CD1c-positive myeloid dendritic cell (primary cell): ENCODE measurements around the gene NEMP2.
"Not testable (repeated sequence)": the region's sequence is repeated elsewhere in the genome, so short reads cannot be mapped to it uniquely, and the experiment has no call there.

ENCODE experiments used
- DNase-seq: peaks from one replicate; pipeline ENCODE4 v3.0.0-alpha.2; 2016; ENCODE audit errors: extremely low spot score

Gene NEMP2

DNA sequence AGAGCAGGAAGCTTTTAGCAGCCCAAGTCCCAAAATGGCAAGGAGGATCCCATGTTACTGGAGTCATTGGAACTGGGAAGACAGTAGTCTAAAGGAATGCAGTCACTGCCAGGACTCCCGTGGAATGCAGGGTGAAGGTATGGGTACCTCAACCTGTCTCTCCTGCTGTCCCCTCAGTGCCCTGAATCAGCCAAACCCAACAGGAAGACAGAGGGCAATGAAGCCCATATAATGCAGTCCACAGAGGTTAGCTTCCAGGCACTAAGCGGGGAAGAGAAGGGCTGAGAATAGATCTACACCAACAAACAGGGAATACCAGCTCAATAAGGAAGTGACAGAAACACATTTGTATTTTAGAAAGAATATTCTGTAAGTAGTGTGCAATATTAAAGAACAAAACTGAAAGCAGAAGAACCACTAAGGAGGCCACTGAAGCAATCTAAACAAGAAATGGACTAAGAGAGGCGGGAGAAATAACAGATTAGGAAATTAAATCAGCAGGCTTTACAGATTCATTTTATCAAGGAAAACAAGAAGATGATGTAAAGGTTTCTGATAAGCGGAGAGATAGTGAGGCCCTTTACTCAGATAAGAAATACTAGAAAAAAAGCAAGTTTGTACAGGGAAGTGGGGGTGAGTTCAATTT lies 8.3 kb downstream of the NEMP2 start:
- peak; percentile 41 for DNase-seq

DNA sequence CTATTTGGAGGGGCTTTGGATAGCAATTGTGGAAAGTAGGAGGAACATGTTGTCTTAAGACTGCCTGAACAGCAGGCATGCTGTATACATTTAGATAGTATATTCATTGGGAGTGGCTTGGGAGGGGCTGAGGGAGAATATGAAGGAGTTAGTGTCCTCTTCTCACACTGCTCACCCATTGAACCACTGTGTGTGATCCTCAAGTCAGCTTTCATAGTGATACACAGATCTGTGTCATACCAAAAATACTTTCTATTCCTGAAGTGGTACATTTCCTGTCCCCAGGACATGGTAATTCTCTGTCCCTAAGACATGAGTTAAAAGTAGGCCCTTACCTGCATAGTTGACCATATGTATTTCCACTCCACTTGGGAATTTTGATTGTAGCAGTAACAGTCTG lies 9.6 kb downstream of the NEMP2 start:
- no peak for DNase-seq

GRCh38 chr2:190519975-190520767 lies 14.4 kb downstream of the NEMP2 start:
- DNase-seq: no peak

DNA sequence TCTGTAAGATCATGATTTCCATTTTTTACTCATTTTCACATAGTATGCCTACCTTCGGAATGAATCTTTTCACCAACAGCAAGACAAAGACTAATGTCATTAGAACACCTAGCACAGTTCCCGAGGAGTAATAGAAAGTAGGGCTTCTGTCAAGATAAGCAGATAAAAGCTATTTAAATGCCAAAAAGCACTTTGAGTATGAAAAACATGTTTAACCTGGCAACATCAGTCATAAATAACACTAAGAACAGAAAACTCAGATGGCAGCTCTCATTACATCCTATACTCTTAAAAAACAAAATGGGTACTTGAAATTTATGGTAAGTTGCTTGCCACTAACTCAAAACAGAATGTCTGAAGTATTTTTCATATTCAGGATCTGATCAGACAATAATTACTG lies 17.1 kb downstream of the NEMP2 start:
- DNase-seq: no peak

GRCh38 chr2:190515687-190516086 lies 18.8 kb downstream of the NEMP2 start:
- DNase-seq: no peak

GRCh38 chr2:190514676-190515075 lies 19.8 kb downstream of the NEMP2 start:
- DNase-seq: no peak

DNA sequence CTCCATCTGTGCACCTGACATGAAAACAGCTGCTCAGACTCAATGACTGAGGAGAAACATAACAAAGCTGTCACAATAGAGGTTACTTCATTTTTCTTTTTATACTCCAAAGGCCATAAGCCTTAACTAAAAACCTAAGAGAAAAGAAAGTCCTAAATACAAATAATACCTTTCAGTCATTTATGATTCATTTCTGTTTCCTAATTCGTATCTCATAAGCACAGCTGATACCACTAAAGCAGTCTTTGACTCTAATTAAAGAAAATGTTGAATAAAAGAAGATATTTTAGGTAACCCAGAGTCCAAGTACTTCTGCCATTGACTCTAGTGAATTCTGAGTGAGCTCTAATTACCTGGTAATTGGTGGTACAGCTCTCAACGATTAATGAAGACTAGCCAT lies 20.6 kb downstream of the NEMP2 start:
- DNase-seq: no peak

DNA sequence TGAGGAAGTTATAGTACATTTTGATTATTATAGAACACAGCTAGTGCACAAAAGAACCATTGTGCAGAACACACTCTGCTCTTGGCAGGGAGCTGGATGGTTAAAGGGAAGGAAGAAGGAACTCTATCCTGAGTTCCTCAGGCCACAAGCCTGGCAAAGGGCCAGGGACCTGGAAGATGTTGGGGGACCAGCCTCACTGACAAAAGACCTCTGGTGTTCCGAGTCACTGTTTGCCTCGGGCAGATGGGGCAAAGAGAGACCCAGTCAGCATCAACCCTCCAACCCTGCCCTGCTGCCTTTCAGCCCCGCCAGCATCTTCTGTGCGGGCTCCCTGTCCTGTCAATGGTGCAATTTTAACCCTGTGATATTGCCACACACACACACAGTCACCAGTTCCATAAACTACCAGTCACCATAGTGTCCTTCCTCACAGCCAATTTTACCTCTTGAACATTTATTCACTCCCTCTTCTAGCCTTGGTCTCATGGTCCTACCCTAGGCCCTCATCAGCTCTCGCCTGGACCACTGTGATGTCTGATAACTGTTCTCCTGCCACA lies 21.9 kb downstream of the NEMP2 start:
- DNase-seq: no peak

GRCh38 chr2:190511104-190511503 lies 23.4 kb downstream of the NEMP2 start:
- DNase-seq: no peak

GRCh38 chr2:190509895-190510294 lies 24.6 kb downstream of the NEMP2 start:
- DNase-seq: not testable (repeated sequence)

- no peak for DNase-seq
Observed at GRCh38 chr2:190507135-190507534, 27.4 kb downstream of the NEMP2 start.

GRCh38 chr2:190506666-190507065 lies 27.9 kb downstream of the NEMP2 start:
- no peak for DNase-seq

- DNase-seq: no peak
Observed at GRCh38 chr2:190505696-190506095, 28.8 kb downstream of the NEMP2 start.

- no peak for DNase-seq
Observed at GRCh38 chr2:190504912-190505311, 29.6 kb downstream of the NEMP2 start.

GRCh38 chr2:190503088-190503487 lies 31.4 kb downstream of the NEMP2 start:
- DNase-seq: no peak

DNA sequence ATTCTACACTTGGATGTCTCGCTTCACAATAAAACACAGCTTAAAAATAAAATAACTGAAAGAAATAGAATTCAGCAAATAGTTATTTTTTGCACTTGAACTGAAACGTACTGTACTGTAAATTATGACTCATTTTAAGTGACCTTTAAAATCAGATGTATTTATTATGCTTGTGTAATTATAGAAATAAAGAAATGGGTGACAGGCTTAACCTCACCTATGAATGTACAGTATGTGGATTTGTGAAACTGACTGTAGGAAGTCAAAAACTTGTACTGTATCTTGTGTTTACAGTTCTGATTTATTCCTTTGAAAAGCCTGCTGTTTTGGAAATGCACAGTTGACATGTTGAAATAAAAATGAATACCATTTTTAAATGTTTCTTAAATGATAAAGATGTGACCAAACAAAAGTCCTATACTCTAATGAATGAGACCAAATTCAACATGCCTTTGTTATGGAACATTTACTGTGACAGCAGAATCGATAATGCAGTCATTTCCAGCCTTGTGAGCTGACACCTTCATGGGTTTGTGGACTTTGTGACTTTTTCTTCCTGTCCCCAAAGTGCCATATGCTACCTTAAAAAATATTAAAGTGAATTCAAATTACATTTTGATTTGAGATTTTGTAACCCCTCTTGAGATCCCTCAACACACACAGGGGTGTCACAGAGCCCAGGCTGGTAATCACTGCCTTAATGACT lies 32.7 kb downstream of the NEMP2 start:
- DNase-seq: no peak

DNA sequence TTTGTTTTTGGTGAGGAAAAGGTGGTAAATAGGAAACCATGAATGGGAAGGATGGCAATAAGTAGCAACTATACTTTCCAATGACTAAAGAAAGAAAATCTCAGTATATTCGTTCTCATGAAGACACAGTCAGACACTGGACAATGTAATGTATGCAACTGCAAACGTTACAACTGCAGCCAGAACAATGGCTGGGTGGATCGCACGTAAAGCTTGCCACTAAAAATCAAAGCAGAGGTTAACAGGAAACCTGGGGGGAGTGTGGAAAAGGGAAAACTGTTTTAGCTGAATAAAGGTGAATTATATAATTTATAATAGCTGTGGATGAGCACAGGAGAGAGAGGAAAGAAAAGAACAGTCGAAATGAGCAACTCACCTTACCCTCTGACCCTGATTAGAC lies 33.3 kb downstream of the NEMP2 start:
- DNase-seq: no peak

DNA sequence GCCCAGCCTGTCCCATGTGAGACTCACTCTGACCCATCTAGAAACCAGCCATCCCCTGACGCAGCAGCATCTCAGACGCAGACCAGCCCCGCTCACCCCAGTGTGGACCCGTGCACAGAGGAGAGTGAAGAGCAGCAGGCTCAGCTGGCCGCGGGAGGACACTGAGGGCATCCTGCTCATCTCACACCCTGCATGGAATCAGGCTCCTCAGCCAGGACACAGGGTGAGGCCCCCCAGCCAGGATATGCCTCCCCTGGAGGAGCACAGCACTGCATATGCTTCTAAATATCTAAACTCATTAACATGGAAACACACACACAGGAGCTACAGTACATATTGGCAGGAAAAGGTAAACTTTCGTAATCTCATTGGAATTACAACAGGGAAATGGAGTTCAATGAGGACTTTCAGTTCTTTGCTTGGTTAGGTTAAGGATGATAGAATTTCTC lies 34.4 kb downstream of the NEMP2 start:
- no peak for DNase-seq

GRCh38 chr2:190499273-190499672 lies 35.2 kb downstream of the NEMP2 start:
- DNase-seq: no peak

- no peak for DNase-seq
Observed at GRCh38 chr2:190497428-190497827, 37.1 kb downstream of the NEMP2 start.

- not testable (repeated sequence) for DNase-seq
Observed at GRCh38 chr2:190494600-190495227, 39.8 kb downstream of the NEMP2 start.

GRCh38 chr2:190493095-190493494 lies 41.4 kb downstream of the NEMP2 start:
- no peak for DNase-seq
